ENCODE data around the gene THAP7.

DNA sequence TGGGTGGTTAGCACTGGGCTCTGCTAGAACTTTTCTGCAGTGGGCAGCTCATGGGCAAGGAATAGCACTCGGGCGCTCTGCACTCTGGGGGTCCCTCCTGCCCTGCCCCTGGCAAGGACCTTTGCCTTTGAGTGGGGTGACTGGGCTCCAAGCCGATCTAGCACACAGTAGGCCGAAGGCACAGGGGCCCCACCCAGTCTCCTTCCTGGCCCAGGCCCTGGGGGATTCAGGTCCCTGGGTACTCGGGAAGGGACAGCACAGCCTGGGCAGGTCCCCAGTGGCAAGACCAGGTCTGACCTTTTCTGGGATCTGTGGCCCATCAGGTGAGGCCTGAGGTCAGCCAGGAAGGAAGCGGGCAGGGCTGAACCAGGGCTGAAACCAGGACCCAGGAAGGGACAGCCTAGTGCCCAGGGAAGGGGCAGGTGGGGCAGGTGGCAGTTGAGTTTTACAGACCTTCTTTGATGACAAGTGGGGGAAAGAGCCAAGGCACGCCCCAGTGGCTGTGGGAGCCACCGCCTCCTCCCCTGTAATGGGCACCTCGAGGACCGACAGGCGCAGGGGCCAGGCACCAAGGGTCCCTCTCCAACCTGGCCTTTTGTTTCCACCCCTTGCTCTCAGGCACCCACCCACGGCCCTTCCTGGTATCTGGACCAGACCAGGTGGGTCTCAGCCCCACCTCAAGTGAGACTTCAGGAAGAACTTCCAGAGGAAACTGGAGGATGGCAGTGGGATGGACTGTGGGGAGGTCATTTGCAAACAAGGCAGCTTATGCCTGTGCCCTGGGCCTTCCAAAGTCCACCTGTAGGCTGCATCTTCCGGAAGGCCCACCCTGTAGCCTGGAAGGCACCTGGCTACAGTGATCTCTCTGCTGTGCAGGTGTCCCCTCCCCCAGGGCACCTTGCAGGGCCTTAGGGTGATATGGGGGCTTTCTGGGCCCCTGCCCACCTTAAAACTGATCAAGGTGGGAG is 35.7 kb downstream of the THAP7 start:
- TF ChIP-seq, protein P1, sequence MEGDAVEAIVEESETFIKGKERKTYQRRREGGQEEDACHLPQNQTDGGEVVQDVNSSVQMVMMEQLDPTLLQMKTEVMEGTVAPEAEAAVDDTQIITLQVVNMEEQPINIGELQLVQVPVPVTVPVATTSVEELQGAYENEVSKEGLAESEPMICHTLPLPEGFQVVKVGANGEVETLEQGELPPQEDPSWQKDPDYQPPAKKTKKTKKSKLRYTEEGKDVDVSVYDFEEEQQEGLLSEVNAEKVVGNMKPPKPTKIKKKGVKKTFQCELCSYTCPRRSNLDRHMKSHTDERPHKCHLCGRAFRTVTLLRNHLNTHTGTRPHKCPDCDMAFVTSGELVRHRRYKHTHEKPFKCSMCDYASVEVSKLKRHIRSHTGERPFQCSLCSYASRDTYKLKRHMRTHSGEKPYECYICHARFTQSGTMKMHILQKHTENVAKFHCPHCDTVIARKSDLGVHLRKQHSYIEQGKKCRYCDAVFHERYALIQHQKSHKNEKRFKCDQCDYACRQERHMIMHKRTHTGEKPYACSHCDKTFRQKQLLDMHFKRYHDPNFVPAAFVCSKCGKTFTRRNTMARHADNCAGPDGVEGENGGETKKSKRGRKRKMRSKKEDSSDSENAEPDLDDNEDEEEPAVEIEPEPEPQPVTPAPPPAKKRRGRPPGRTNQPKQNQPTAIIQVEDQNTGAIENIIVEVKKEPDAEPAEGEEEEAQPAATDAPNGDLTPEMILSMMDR (IDR thresholded peaks at IDR 0.05; ENCODE audit: borderline replicate concordance, extremely low read depth, low read length, poor library complexity, severe bottlenecking), result no peak
- TF ChIP-seq EZH2 (IDR thresholded peaks at IDR 0.05; ENCODE audit: borderline replicate concordance, low read depth, low read length, severe bottlenecking), result no peak

Data from DND-41 (cell line).